Progenitor cell of endocrine pancreas (in vitro differentiated cells): ENCODE data around the gene ARID5B. TPM values are rescaled to one million over a fixed set of nuclear protein-coding genes. Genes with fewer than 3 reads are reported as not detected.

Experiments used
- DNase-seq: peaks from one replicate; pipeline ENCODE4 v3.0.0; 2021; ENCODE audit warnings: low spot score; ENCODE audit not compliant: unreplicated experiment
- H3K27ac Mint-ChIP-seq: 2 replicates; pipeline ENCODE4 v1.8.0; 2021; ENCODE audit warnings: mild to moderate bottlenecking, moderate library complexity, mixed read lengths
- H3K27me3 Mint-ChIP-seq: 2 replicates; pipeline ENCODE4 v1.8.0; 2021; ENCODE audit warnings: mixed read lengths
- H3K36me3 Mint-ChIP-seq: 2 replicates; pipeline ENCODE4 v1.8.0; 2022; ENCODE audit warnings: mixed read lengths; ENCODE audit not compliant: insufficient read depth
- H3K4me1 Mint-ChIP-seq: 2 replicates; pipeline ENCODE4 v1.8.0; 2021; ENCODE audit warnings: low read depth, mixed read lengths
- H3K4me3 Mint-ChIP-seq: 2 replicates; pipeline ENCODE4 v1.8.0; 2021; ENCODE audit warnings: low read depth, mild to moderate bottlenecking, moderate library complexity, mixed read lengths
- H3K9me3 Mint-ChIP-seq: 2 replicates; pipeline ENCODE4 v1.8.0; 2021; ENCODE audit warnings: low read depth, mixed read lengths
- CTCF ChIP-seq: fragments of 200-600 bp; sonication (generic); IDR thresholded peaks from one replicate; pipeline ENCODE4 v1.5.0; 2021; ENCODE audit warnings: antibody characterized with exemption, mild to moderate bottlenecking; ENCODE audit not compliant: unreplicated experiment
- total RNA-seq: library from RNA; stranded (reverse); gene quantifications from 2 replicates; pipeline ENCODE4 v1.2.1, GENCODE V29; 2021

Gene ARID5B
- total RNA-seq, 1 donor from 2014 or later, result 19.7 TPM

GRCh38 chr10:62037166-62037831, 135.8 kb downstream of the ARID5B start:
- TF ChIP-seq CTCF, result no peak
- Mint-ChIP-seq H3K27ac (peak overlapping the region; percentile 94), H3K4me3 (no peak overlapping the region), H3K9me3 (no peaks in the 10 kb centered on the region), H3K36me3 (no peaks in the 10 kb centered on the region), H3K27me3 (no peaks in the 10 kb centered on the region), H3K4me1 (peaks cover 45% of the 10 kb centered on the region)
- no peak for DNase-seq

- Mint-ChIP-seq H3K4me1 (peaks cover 44% of the 10 kb centered on the region), H3K27me3 (no peaks in the 10 kb centered on the region), H3K27ac (peak overlapping the region; percentile 96), H3K9me3 (no peaks in the 10 kb centered on the region), H3K36me3 (no peaks in the 10 kb centered on the region), H3K4me3 (peak overlapping the region; percentile 8)
- no peak for TF ChIP-seq CTCF
- no peak for DNase-seq
Measured at GRCh38 chr10:62037890-62038608, 136.6 kb downstream of the ARID5B start.

GRCh38 chr10:62038609-62039190, 137.2 kb downstream of the ARID5B start:
- Mint-ChIP-seq H3K4me3 (peak overlapping the region; percentile 22), H3K4me1 (peaks cover 46% of the 10 kb centered on the region), H3K36me3 (no peaks in the 10 kb centered on the region), H3K9me3 (no peaks in the 10 kb centered on the region), H3K27me3 (no peaks in the 10 kb centered on the region), H3K27ac (peak overlapping the region; percentile 96)
- peak; percentile 16 for DNase-seq
- peak; percentile 75 for TF ChIP-seq CTCF

- Mint-ChIP-seq H3K9me3 (no peaks in the 10 kb centered on the region), H3K4me1 (peaks cover 48% of the 10 kb centered on the region), H3K36me3 (no peaks in the 10 kb centered on the region), H3K27me3 (no peaks in the 10 kb centered on the region), H3K27ac (no peak overlapping the region), H3K4me3 (no peak overlapping the region)
- no peak for DNase-seq
- no peak for TF ChIP-seq CTCF
Measured at GRCh38 chr10:62039954-62040353, 138.5 kb downstream of the ARID5B start.

GRCh38 chr10:62040881-62041280, 139.4 kb downstream of the ARID5B start:
- no peak for DNase-seq
- Mint-ChIP-seq H3K4me1 (peaks cover 52% of the 10 kb centered on the region), H3K9me3 (no peaks in the 10 kb centered on the region), H3K27me3 (no peaks in the 10 kb centered on the region), H3K36me3 (no peaks in the 10 kb centered on the region), H3K4me3 (no peak overlapping the region), H3K27ac (peak overlapping the region; percentile 22)
- TF ChIP-seq CTCF, result no peak
